Activated CD8-positive, alpha-beta memory T cell treated with anti-CD3 and anti-CD28 coated beads, Interleukin-2, amount 50 U/mL, for 24 hours (primary cell): ENCODE measurements around the gene MYH15.

Experiments used
- DNase-seq: peaks from one replicate; pipeline ENCODE4 v3.0.0-alpha.2; 2020; ENCODE audit errors: extremely low read depth

The MYH15 gene

GRCh38 chr3:108415661-108416060 lies 94.7 kb downstream of the MYH15 start:
- DNase-seq: no peak

- no peak for DNase-seq
These were observed 96.4 kb downstream of the MYH15 start for GRCh38 chr3:108414007-108414406.

- DNase-seq: no peak
These were observed 98.2 kb downstream of the MYH15 start for GRCh38 chr3:108412121-108412750.

- no peak for DNase-seq
These were observed 99.8 kb downstream of the MYH15 start for GRCh38 chr3:108410531-108410984.

GRCh38 chr3:108409800-108410178 lies 100.6 kb downstream of the MYH15 start:
- no peak for DNase-seq

GRCh38 chr3:108408883-108409799 lies 101.3 kb downstream of the MYH15 start:
- no peak for DNase-seq

GRCh38 chr3:108407886-108408285 lies 102.5 kb downstream of the MYH15 start:
- no peak for DNase-seq

GRCh38 chr3:108406661-108407206 lies 103.7 kb downstream of the MYH15 start:
- no peak for DNase-seq

GRCh38 chr3:108406063-108406660 lies 104.2 kb downstream of the MYH15 start:
- no peak for DNase-seq

GRCh38 chr3:108404368-108404767 lies 106.0 kb downstream of the MYH15 start:
- DNase-seq: no peak

- DNase-seq: no peak
These were observed 106.6 kb downstream of the MYH15 start for GRCh38 chr3:108403686-108404345.

- DNase-seq: no peak
These were observed 107.2 kb downstream of the MYH15 start for GRCh38 chr3:108403198-108403597.

GRCh38 chr3:108401836-108402235 lies 108.6 kb downstream of the MYH15 start:
- DNase-seq: no peak

GRCh38 chr3:108398510-108398909 lies 111.9 kb downstream of the MYH15 start:
- DNase-seq: no peak

- no peak for DNase-seq
These were observed 114.1 kb downstream of the MYH15 start for GRCh38 chr3:108396336-108396735.

GRCh38 chr3:108394563-108394962 lies 115.8 kb downstream of the MYH15 start:
- DNase-seq: no peak

- no peak for DNase-seq
These were observed 116.4 kb downstream of the MYH15 start for GRCh38 chr3:108394016-108394415.

- no peak for DNase-seq
These were observed 117.1 kb downstream of the MYH15 start for GRCh38 chr3:108393128-108393900.

GRCh38 chr3:108391917-108392593 lies 118.3 kb downstream of the MYH15 start:
- no peak for DNase-seq

- DNase-seq: no peak
These were observed 121.0 kb downstream of the MYH15 start for GRCh38 chr3:108389372-108389771.
